ENCODE results near the gene KMT2D. TPM values are rescaled to one million over a fixed set of nuclear protein-coding genes. Genes with fewer than 3 reads are reported as not detected.
A peak's percentile ranks its signal among the peaks of the same experiment; 100 is the strongest.

The KMT2D gene
- total and polyA plus RNA-seq, 10 of the 15 experiments (the other 5 are each of a cell fraction or from before 2014, with no cell fraction given): 0.51 to 71.5 (median 10.4) TPM

- peak overlapping the region; percentile 99 for H3K4me3 ChIP-seq
- in situ Hi-C loops (cut with MboI) (loop anchor here (10.0 kb wide), 1 partner anchor 174 kb away; no protein-coding TSS in a partner anchor), intact Hi-C loops (cut with micrococcal nuclease; ENCODE audit: unreplicated experiment) (loop anchor here (5.0 kb wide), 1 partner anchor 51 kb away; the partner anchor contains the start of gene LMBR1L)
- WGBS (ENCODE audit: insufficient coverage, insufficient replicate concordance, low lambda C conversion rate, missing lambda C conversion rate): 16% methylated on average over 16 of the region's 16 CpGs
- H3K4me2 ChIP-seq (ENCODE audit: control insufficient read depth, insufficient read depth): peak overlapping the region; percentile 91
- DNase-seq (ENCODE audit: low read depth, low spot score) (no peak), FAIRE-seq (no peak), ATAC-seq (no peak)
- TF ChIP-seq SIX5 (IDR thresholded peaks at IDR 0.05; ENCODE audit: low read depth, low read length, severe bottlenecking) (peak; percentile 36), LARP7 (IDR thresholded peaks at IDR 0.05) (no peak)
- H3K79me2 ChIP-seq (ENCODE audit: control insufficient read depth, insufficient read depth, low read length): peaks cover 52% of the 10 kb centered on the region
- H3K27ac ChIP-seq (ENCODE audit: control insufficient read depth, insufficient read depth): peak overlapping the region; percentile 99
- ChIA-PET SMC1A (ENCODE audit: uncharacterized antibody, unreplicated experiment) (no interaction called here), RAD21 (ENCODE audit: unreplicated experiment) (no interaction called here), POLR2A (interaction anchor here (5.4 kb wide), 1 partner anchor 70 kb away, joined by 32 read pairs; the partner anchor contains the start of gene TUBA1B), CTCF (interaction anchor here (7.7 to 12.5 kb wide), 2 partner anchors 25 to 36 kb away, joined by 244 to 254 read pairs; partner anchors contain the start of gene DHH)
- H3K36me3 ChIP-seq (ENCODE audit: control insufficient read depth in 2 of 2, insufficient read depth in 2 of 2, low read length in 1 of 2): no peaks in the 10 kb centered on the region
- TSS peak; percentile 93 for BruUV-seq (replicated peaks)
- H3K27me3 ChIP-seq (replicated peaks in 1 of 2; ENCODE audit: control insufficient read depth in 2 of 2, insufficient read depth in 2 of 2, low read length in 1 of 2): no peaks in the 10 kb centered on the region
- H3K9me3 ChIP-seq (replicated peaks; ENCODE audit: control insufficient read depth, insufficient read depth, low read length): no peaks in the 10 kb centered on the region
- H2AFZ ChIP-seq (ENCODE audit: control insufficient read depth, low read depth, low read length): peak overlapping the region; percentile 98
- peak overlapping the region; percentile 98 for H3K9ac ChIP-seq (ENCODE audit: control insufficient read depth, insufficient read depth, low read length)
- 0 out of 2 replicates have a peak, but pooled peaks cover 6% of the 10 kb centered on the region for H4K20me1 ChIP-seq (ENCODE audit: control insufficient read depth, insufficient read depth)
- peaks cover 6% of the 10 kb centered on the region for H3K4me1 ChIP-seq (ENCODE audit: control insufficient read depth, insufficient read depth, low read length)
Observed at GRCh38 chr12:49061157-49061650, 610 bp upstream of the KMT2D start.

DNA sequence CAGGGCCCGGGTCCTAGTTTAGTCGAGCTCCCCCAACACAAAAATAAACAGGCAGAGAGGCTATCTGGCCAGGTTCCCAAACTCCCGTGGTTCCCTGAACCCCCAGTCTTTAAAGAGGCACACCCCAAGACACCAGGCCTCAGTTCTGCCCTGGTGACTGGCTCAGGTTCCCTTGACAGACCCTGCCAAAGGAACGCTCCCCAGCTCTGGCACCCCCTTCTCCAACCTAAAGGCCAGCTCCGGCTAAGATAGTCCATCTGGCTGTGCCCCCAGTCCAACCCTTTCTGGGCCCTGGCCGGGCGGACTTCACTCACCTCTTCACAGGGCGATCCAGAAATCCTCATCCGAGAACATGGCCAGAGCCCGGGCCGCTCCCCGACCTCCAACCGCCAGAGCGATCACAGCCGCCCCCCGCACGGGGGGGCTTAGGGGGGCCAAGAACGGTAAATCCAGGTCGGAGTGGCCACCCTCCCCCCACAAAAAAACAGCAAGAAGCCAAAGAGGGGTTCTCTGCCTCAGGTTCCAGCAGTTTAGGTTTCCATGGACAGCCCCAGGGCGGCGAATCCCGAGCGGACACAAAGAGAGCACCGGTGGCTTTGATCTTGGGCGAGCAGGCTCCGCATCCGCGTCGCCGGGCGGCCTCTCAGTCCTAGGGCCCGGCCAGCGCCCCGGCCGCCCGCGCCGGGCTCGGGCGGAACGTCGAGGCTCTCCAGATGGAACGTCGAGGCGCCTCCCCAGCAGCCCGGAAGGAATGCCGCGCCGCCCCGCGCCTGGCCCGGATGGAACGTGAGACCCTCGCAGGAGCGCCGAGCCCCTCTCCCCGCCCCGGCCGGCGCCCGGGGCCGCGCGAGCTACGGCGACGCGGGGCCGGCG is 1.1 kb downstream of the KMT2D start:
- no peak for DNase-seq (ENCODE audit: low read depth, low spot score)
- POLR2A ChIA-PET: interaction anchor here (0.6 to 5.4 kb wide), 6 partner anchors 22 to 72 kb away, joined by 3 to 32 read pairs (median 4); partner anchors contain the start of genes LMBR1L and TUBA1B
- WGBS (ENCODE audit: insufficient coverage, insufficient replicate concordance, low lambda C conversion rate, missing lambda C conversion rate): under 1% methylated on average over 35 of the region's 70 CpGs
- H3K9ac ChIP-seq (ENCODE audit: control insufficient read depth, insufficient read depth, low read length): peak overlapping the region; percentile 98
- H3K79me2 ChIP-seq (ENCODE audit: control insufficient read depth, insufficient read depth, low read length): peaks cover 68% of the 10 kb centered on the region
- SMC1A ChIA-PET (ENCODE audit: uncharacterized antibody, unreplicated experiment): interaction anchor here (1.2 to 1.3 kb wide), 2 partner anchors 20 to 42 kb away, joined by 3 to 4 read pairs; partner anchors contain the start of gene PRKAG1
- H3K27me3 ChIP-seq (replicated peaks in 1 of 2; ENCODE audit: control insufficient read depth in 2 of 2, insufficient read depth in 2 of 2, low read length in 1 of 2): no peaks in the 10 kb centered on the region
- peak overlapping the region; percentile 99 for H3K4me3 ChIP-seq
- H3K4me2 ChIP-seq (ENCODE audit: control insufficient read depth, insufficient read depth): peak overlapping the region; percentile 88
- H3K4me1 ChIP-seq (ENCODE audit: control insufficient read depth, insufficient read depth, low read length): peaks cover 6% of the 10 kb centered on the region
- peak overlapping the region; percentile 99 for H3K27ac ChIP-seq (ENCODE audit: control insufficient read depth, insufficient read depth)
- intact Hi-C loops (cut with micrococcal nuclease; ENCODE audit: unreplicated experiment): loop anchor here (5.0 kb wide), 1 partner anchor 53 kb away; the partner anchor contains the start of gene LMBR1L
- peak; percentile 5 for ATAC-seq
- H3K36me3 ChIP-seq (ENCODE audit: control insufficient read depth in 2 of 2, insufficient read depth in 2 of 2, low read length in 1 of 2): peaks cover 4 to 6% of the 10 kb centered on the region in 2 experiments
- H3K9me3 ChIP-seq (replicated peaks; ENCODE audit: control insufficient read depth, insufficient read depth, low read length): no peaks in the 10 kb centered on the region
- H4K20me1 ChIP-seq (ENCODE audit: control insufficient read depth, insufficient read depth): peaks cover 16% of the 10 kb centered on the region; the same call in 1 of the 2 replicates
- BruUV-seq (replicated peaks): no TSS peak
- in situ Hi-C loops (cut with MboI): loop anchor here (10.0 kb wide), 1 partner anchor 175 kb away; no protein-coding TSS in a partner anchor
- RAD21 ChIA-PET (ENCODE audit: unreplicated experiment): interaction anchor here (1.0 to 1.5 kb wide), 4 partner anchors 8 to 61 kb away, joined by 3 to 6 read pairs (median 4); no protein-coding TSS in a partner anchor
- H2AFZ ChIP-seq (ENCODE audit: control insufficient read depth, low read depth, low read length): peak overlapping the region; percentile 98
- CTCF ChIA-PET: interaction anchor here (0.5 to 5.0 kb wide), 5 partner anchors 29 to 70 kb away, joined by 3 to 26 read pairs (median 3); no protein-coding TSS in a partner anchor
- FAIRE-seq: no peak
- TF ChIP-seq CBFB (IDR thresholded peaks at IDR 0.05; ENCODE audit: low read depth) (no peak), IRF4 (IDR thresholded peaks at IDR 0.05; ENCODE audit: low read depth, low read length) (no peak), NR2F1 (conservative IDR thresholded peaks at IDR 0.05) (0 out of 2 replicates have a peak, but pooled peaks have one; percentile 13), ASH2L (IDR thresholded peaks at IDR 0.05; ENCODE audit: borderline replicate concordance, low read depth) (0 out of 2 replicates have a peak, but pooled peaks have one; percentile 5), TCF7 (IDR thresholded peaks at IDR 0.05; ENCODE audit: borderline replicate concordance) (peak; percentile 65; the same call in 1 of the 2 replicates), GATAD2B (conservative IDR thresholded peaks at IDR 0.05; ENCODE audit: low read depth) (peak; percentile 17), TARDBP (IDR thresholded peaks at IDR 0.05; ENCODE audit: borderline replicate concordance) (no peak), RB1 (IDR thresholded peaks at IDR 0.05; ENCODE audit: borderline replicate concordance) (no peak)
- TF ChIP-seq, protein P1, sequence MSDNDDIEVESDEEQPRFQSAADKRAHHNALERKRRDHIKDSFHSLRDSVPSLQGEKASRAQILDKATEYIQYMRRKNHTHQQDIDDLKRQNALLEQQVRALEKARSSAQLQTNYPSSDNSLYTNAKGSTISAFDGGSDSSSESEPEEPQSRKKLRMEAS (IDR thresholded peaks at IDR 0.05; ENCODE audit: low read depth, low read length): no peak
- TF ChIP-seq, protein P2, sequence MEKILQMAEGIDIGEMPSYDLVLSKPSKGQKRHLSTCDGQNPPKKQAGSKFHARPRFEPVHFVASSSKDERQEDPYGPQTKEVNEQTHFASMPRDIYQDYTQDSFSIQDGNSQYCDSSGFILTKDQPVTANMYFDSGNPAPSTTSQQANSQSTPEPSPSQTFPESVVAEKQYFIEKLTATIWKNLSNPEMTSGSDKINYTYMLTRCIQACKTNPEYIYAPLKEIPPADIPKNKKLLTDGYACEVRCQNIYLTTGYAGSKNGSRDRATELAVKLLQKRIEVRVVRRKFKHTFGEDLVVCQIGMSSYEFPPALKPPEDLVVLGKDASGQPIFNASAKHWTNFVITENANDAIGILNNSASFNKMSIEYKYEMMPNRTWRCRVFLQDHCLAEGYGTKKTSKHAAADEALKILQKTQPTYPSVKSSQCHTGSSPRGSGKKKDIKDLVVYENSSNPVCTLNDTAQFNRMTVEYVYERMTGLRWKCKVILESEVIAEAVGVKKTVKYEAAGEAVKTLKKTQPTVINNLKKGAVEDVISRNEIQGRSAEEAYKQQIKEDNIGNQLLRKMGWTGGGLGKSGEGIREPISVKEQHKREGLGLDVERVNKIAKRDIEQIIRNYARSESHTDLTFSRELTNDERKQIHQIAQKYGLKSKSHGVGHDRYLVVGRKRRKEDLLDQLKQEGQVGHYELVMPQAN (conservative IDR thresholded peaks at IDR 0.05): 0 out of 2 replicates have a peak, but pooled peaks have one; percentile 20

All from GM12878 (cell line).